Heart right ventricle (tissue), 16 donors: ENCODE data around the gene FABP3. TPM values are rescaled to one million over a fixed set of nuclear protein-coding genes. Genes with fewer than 3 reads are reported as not detected.

Experiments used
- ATAC-seq, 8 donors: fragments of 200-7000 bp; cut with Tn5 transposase; one replicate each; pipeline ENCODE4 v1.9.1; 2020; ENCODE audit warnings: mild to moderate bottlenecking in 8 of 8, moderate library complexity in 8 of 8, moderate number of reproducible peaks in 1 of 8
- DNase-seq, 2 donors: peaks; one replicate each; pipeline ENCODE4 v3.0.0-alpha.2; 2020
- H3K27ac ChIP-seq, 10 donors: fragments of 200-600 bp; sonication (generic) in 2 of 10; one replicate each; pipeline versions ENCODE4 v1.5.0 to v1.8.0; 2020 to 2022; ENCODE audit warnings: mild to moderate bottlenecking in 3 of 10
- H3K27me3 ChIP-seq, 7 donors: fragments of 200-600 bp; one replicate each; pipeline ENCODE4 v1.8.0; 2021 to 2022; ENCODE audit warnings: mild to moderate bottlenecking in 2 of 7
- H3K36me3 ChIP-seq, 9 donors: fragments of 200-600 bp; sonication (generic) in 1 of 9; one replicate each; pipeline versions ENCODE4 v1.5.0 to v1.8.0; 2020 to 2022; ENCODE audit warnings: mild to moderate bottlenecking in 2 of 9
- H3K4me1 ChIP-seq, 9 donors: fragments of 200-600 bp; sonication (generic) in 1 of 9; one replicate each; pipeline versions ENCODE4 v1.5.0 to v1.8.0; 2020 to 2022; ENCODE audit warnings: mild to moderate bottlenecking in 4 of 9
- H3K4me3 ChIP-seq, 10 donors: fragments of 200-600 bp; sonication (generic) in 2 of 10; one replicate each; pipeline versions ENCODE4 v1.5.0 to v1.8.0; 2020 to 2022; ENCODE audit warnings: mild to moderate bottlenecking in 7 of 10, moderate library complexity in 2 of 10
- H3K9me3 ChIP-seq, 11 donors: fragments of 200-600 bp in 10 of 11; sonication (generic) in 2 of 11; one replicate each; pipeline versions ENCODE4 v1.5.0 to v1.8.0; 2013 to 2022; ENCODE audit warnings: mild to moderate bottlenecking in 2 of 11, control low read depth in 1 of 11, moderate library complexity in 1 of 11
- WGBS, 2 donors: extraction: QIAGEN DNeasy Blood & Tissue Kit; methylation state at CpG; one replicate each; pipeline ENCODE4 v1.1.7; 2013; ENCODE audit warnings: inconsistent platforms in 1 of 2; 5-methylcytosine and 5-hydroxymethylcytosine counted together
- intact Hi-C, 10 donors: fragments of 100-400 bp; cut with DNase I; formaldehyde crosslinking; loops; one replicate each; pipeline versions ENCODE4 v1.11.1 to v1.14.2; 2022
- polyA plus RNA-seq, 2 donors: library from polyadenylated mRNA; stranded (reverse); fragments of 200-250 nt; gene quantifications; one replicate each; pipeline ENCODE4 v1.2.3, GENCODE V29; 2013
- total RNA-seq, 10 donors: library from RNA; stranded (reverse); fragmentation: NEBNext Ultra II Directional in 3 of 10; extraction: Animal tissue kit (Norgen Biotek cat#: 25700) in 3 of 10; gene quantifications; one replicate each; pipeline versions ENCODE4 v1.2.1 to v1.2.4, GENCODE V29; 2021 to 2023
- TF ChIP-seq, protein P1 (sequence below), 9 donors: fragments of 200-600 bp; sonication (generic) in 2 of 9; IDR thresholded peaks; one replicate each; pipeline versions ENCODE4 v1.5.0 to v1.8.0; 2021 to 2022; ENCODE audit warnings: antibody characterized with exemption in 9 of 9, mild to moderate bottlenecking in 5 of 9, moderate library complexity in 1 of 9
- donor health status: Arrhythmogenic right ventricular cardiomyopathy.
- donor health status: ischemic (EF 13 %, LVEDD 7.1; RV severe dilation, severe dysfunction).
- donor health status: healthy with polysubstance abuse.
- donor health status: DM: no; HTN: yes; CAD: no.
- donor health status: DM: no; HTN: no; CAD: no.
- donor health status: ischemic (EF 25% LVEDD 6.9; RV normal size, moderate dysfunction).
- donor health status: ischemic (EF 25% LVEDD 5.7; RV mildly dilated, moderate dysfunction).
- donor health status: healthy.
- donor health status: DM: yes; HTN: yes; CAD: no.
- donor health status: Ischemic cardiomyopathy.
- donor health status: ischemic (EF 35%, LVEDD 5.7; RV mildly dilated, moderate dysfunction).
- donor health status: nonischemic (EF 11% LVEDD 7.7; RV severe dilation, severe dysfunction).
- donor health status: DM: yes; HTN: yes; CAD: no.
- donor health status: PGD.
- donor health status: ischemic (EF 29% LVEDD 5.4; RV normal size, mild dysfunction).
- donor health status: nonischemic (EF 23%, LVEDD 6.1; RV moderate dilation, normal function).

FABP3 gene
- total and polyA plus RNA-seq, 12 donors, result 2,977 to 6,968 (median 5,058) TPM

DNA sequence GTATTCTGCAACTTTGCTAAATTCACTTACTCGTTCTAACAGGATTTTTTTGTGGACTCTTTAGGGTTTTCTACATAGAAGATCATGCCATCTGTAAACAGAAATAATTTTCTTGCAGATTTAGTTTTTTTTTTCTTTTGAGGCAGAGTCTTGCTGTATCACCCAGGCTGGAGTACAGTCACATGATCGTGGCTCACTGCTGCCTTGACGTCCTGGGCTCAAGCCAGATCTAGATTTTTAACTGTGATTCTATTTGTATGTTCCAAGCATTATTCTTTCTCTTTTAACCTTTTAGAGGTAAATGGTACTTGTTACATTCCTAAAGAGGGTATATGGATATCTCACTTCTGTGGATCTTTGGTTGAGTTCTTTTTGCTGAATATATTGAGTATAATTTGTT is 18.6 kb downstream of the FABP3 start:
- H3K4me3 ChIP-seq, result no peak overlapping the region
- H3K36me3 ChIP-seq, result peaks cover 0 to 87% (median 6%) of the 10 kb centered on the region in 9 donors

GRCh38 chr1:31348449-31348848 is 24.4 kb downstream of the FABP3 start:
- ATAC-seq (no peak), DNase-seq (no peak)
- TF ChIP-seq, protein P1, sequence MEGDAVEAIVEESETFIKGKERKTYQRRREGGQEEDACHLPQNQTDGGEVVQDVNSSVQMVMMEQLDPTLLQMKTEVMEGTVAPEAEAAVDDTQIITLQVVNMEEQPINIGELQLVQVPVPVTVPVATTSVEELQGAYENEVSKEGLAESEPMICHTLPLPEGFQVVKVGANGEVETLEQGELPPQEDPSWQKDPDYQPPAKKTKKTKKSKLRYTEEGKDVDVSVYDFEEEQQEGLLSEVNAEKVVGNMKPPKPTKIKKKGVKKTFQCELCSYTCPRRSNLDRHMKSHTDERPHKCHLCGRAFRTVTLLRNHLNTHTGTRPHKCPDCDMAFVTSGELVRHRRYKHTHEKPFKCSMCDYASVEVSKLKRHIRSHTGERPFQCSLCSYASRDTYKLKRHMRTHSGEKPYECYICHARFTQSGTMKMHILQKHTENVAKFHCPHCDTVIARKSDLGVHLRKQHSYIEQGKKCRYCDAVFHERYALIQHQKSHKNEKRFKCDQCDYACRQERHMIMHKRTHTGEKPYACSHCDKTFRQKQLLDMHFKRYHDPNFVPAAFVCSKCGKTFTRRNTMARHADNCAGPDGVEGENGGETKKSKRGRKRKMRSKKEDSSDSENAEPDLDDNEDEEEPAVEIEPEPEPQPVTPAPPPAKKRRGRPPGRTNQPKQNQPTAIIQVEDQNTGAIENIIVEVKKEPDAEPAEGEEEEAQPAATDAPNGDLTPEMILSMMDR (IDR thresholded peaks at IDR 0.05), result no peak
- Histone ChIP-seq H3K27me3 (no peaks in the 10 kb centered on the region), H3K27ac (no peak overlapping the region), H3K4me1 (no peaks in the 10 kb centered on the region), H3K9me3 (no peaks in the 10 kb centered on the region), H3K36me3 (peaks cover 0 to 91% (median 21%) of the 10 kb centered on the region in 9 donors), H3K4me3 (no peak overlapping the region)
- 97 to 100% methylated on average over 1 of the region's 1 CpG for WGBS, 2 donors
- intact Hi-C loops, result no loop called here

More for the DNA sequence above, 18.6 kb downstream of the FABP3 start:
- TF ChIP-seq, protein P1 (IDR thresholded peaks at IDR 0.05), result no peak
- Histone ChIP-seq H3K9me3 (no peaks in the 10 kb centered on the region), H3K27me3 (no peaks in the 10 kb centered on the region), H3K4me1 (no peaks in the 10 kb centered on the region), H3K27ac (no peak overlapping the region)
- intact Hi-C loops, result loop anchor here in 1 of 10 donors (10.0 kb wide), 1 partner anchor 71 kb away; no protein-coding TSS in a partner anchor
- DNase-seq (no peak), ATAC-seq (no peak)
- WGBS, 2 donors, result 57 to 61% methylated on average over 3 of the region's 3 CpGs

DNA sequence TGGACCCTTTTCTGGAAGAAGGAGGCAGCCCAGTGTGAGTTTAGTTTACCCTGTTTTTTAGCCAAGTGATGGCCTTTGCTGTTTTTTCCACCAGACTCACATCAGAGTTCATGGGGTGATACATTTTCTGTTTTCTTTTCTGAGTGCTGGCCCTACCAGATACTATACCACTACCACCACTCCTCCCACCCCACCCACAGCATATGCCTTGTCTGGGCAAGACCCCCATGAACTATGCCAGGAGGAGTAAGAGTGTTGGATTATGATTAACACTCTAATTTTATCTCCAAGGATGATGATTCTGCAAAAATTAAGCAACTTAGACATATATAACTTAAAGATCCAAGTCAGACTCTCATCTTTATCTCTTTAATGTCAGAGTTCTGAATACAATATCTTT is 26.1 kb downstream of the FABP3 start:
- intact Hi-C loops, result no loop called here

GRCh38 chr1:31345635-31346034 is 27.2 kb downstream of the FABP3 start:
- intact Hi-C loops, result no loop called here
- Histone ChIP-seq H3K27me3 (no peaks in the 10 kb centered on the region), H3K27ac (no peak overlapping the region), H3K4me1 (no peaks in the 10 kb centered on the region), H3K36me3 (peaks cover 0 to 84% (median 21%) of the 10 kb centered on the region in 9 donors), H3K4me3 (no peak overlapping the region), H3K9me3 (no peaks in the 10 kb centered on the region)
- TF ChIP-seq, protein P1 (IDR thresholded peaks at IDR 0.05), result no peak
- 93 to 96% methylated on average over 2 of the region's 2 CpGs for WGBS, 2 donors
- ATAC-seq (no peak), DNase-seq (no peak)

More for the DNA sequence above, 26.1 kb downstream of the FABP3 start:
- Histone ChIP-seq H3K4me3 (no peak overlapping the region), H3K27me3 (no peaks in the 10 kb centered on the region), H3K4me1 (no peaks in the 10 kb centered on the region), H3K9me3 (no peaks in the 10 kb centered on the region), H3K36me3 (peaks cover 0 to 94% (median 15%) of the 10 kb centered on the region in 9 donors), H3K27ac (no peak overlapping the region)
- no peak for ATAC-seq
- TF ChIP-seq, protein P1 (IDR thresholded peaks at IDR 0.05), result no peak
- DNase-seq, result no peak
